Keratinocyte (primary cell): Measurements from ENCODE around the gene HMGA1.

ENCODE experiments used
- EZH2 ChIP-seq: IDR thresholded peaks from one replicate; pipeline ENCODE4 v1.6.1; 2012; ENCODE audit warnings: inconsistent platforms, mild to moderate bottlenecking, low read length, moderate library complexity
- TF ChIP-seq, protein P1 (sequence below), 3 experiments: IDR thresholded peaks in 1 of 3; conservative IDR thresholded peaks in 1 of 3; optimal IDR thresholded peaks in 1 of 3; 2 replicates in 2 of 3; 3 replicates in 1 of 3; pipeline versions ENCODE3 to v1.5.1; 2011; ENCODE audit warnings: low read length in 3 of 3, mild to moderate bottlenecking in 3 of 3, moderate library complexity in 2 of 3, control low read depth in 1 of 3, inconsistent platforms in 1 of 3; ENCODE audit not compliant: insufficient read depth in 2 of 3; ENCODE audit errors: extremely low read depth in 1 of 3

DNA sequence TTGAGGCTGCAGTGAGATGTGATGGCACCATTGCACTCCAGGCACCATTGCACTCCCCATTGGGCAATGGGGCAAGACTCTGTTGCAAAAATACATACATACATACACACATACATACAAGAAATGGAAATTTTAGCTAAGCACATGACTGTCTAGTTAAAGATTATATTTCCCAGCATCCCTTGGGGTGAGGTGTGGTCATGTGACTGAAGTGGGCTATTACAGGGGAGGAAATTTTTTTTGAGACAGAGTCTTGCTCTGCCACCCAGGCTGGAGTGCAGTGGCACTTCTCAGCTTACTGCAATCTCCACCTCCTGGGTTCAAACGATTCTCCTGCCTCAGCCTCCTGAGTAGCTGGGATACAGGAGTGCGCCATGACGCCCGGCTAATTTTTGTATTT is 32.0 kb upstream of the HMGA1 start:
- TF ChIP-seq, protein P1, sequence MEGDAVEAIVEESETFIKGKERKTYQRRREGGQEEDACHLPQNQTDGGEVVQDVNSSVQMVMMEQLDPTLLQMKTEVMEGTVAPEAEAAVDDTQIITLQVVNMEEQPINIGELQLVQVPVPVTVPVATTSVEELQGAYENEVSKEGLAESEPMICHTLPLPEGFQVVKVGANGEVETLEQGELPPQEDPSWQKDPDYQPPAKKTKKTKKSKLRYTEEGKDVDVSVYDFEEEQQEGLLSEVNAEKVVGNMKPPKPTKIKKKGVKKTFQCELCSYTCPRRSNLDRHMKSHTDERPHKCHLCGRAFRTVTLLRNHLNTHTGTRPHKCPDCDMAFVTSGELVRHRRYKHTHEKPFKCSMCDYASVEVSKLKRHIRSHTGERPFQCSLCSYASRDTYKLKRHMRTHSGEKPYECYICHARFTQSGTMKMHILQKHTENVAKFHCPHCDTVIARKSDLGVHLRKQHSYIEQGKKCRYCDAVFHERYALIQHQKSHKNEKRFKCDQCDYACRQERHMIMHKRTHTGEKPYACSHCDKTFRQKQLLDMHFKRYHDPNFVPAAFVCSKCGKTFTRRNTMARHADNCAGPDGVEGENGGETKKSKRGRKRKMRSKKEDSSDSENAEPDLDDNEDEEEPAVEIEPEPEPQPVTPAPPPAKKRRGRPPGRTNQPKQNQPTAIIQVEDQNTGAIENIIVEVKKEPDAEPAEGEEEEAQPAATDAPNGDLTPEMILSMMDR (optimal IDR thresholded peaks at IDR 0.05 in 1 of 3, IDR thresholded peaks at IDR 0.05 in 1 of 3, conservative IDR thresholded peaks at IDR 0.05 in 1 of 3; ENCODE audit: extremely low read depth in 1 of 3, insufficient read depth in 2 of 3, low read length in 3 of 3) = no peak
- TF ChIP-seq EZH2 = no peak
